ENCODE results near the gene ZNF655.
A peak's percentile ranks its signal among the peaks of the same experiment; 100 is the strongest.

ZNF655 gene

DNA sequence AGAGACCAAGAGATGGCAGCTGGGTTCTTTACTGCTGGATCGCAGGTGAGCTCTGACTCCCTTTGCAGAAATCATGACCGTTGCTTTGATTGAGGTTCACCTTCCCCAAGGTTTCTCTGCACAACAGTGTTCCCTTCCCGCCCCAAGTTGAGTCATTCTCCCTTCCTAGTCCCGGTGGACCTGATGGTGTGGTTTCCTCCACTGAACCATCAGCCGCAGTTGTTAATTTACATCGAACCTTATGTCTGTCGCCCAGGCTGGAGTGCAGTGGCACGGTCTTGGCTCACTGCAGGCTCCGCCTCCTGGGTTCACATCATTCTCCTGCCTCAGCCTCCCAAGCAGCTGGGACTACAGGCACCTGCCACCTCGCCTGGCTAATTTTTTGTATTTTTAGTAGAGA lies 64.2 kb downstream of the ZNF655 start:
- Histone ChIP-seq H2BK12ac (ENCODE audit: low read length) (no peak overlapping the region), H3K27ac (replicated peaks; ENCODE audit: low read length) (no peak overlapping the region), H3K4me3 (ENCODE audit: low read length in 2 of 2) (no peak overlapping the region), H4K8ac (ENCODE audit: low read depth, low read length) (no peak overlapping the region), H2AFZ (ENCODE audit: low read length) (no peak overlapping the region), H3K79me1 (ENCODE audit: low read depth, low read length) (peaks cover 2% of the 10 kb centered on the region), H3K4ac (ENCODE audit: low read length) (no peak overlapping the region), H3K14ac (ENCODE audit: low read length) (no peak overlapping the region), H2BK5ac (ENCODE audit: low read length) (no peak overlapping the region), H4K91ac (ENCODE audit: low read depth, low read length, poor library complexity) (no peak overlapping the region), H3K4me2 (ENCODE audit: insufficient read depth, low read length, poor library complexity, severe bottlenecking) (no peak overlapping the region), H2AK5ac (ENCODE audit: low read depth, low read length) (no peak overlapping the region), H3K27me3 (ENCODE audit: control insufficient read depth in 3 of 3, insufficient read depth in 3 of 3, low read depth in 1 of 3, low read length in 3 of 3) (no peaks in the 10 kb centered on the region), H2BK120ac (ENCODE audit: low read depth, low read length) (no peak overlapping the region), H3K36me3 (replicated peaks in 1 of 2; ENCODE audit: control insufficient read depth in 2 of 2, insufficient read depth in 2 of 2, low read length in 2 of 2) (peaks cover 59 to 98% of the 10 kb centered on the region in 2 donors), H3K18ac (ENCODE audit: low read length) (no peak overlapping the region), H3K4me1 (ENCODE audit: control insufficient read depth in 2 of 2, insufficient read depth in 1 of 2, low read depth in 1 of 2, low read length in 2 of 2) (peaks cover 2 to 3% of the 10 kb centered on the region in 2 donors), H3K9me3 (replicated peaks in 1 of 2; ENCODE audit: control insufficient read depth in 2 of 2, insufficient read depth in 1 of 2, low read depth in 1 of 2, low read length in 2 of 2) (no peaks in the 10 kb centered on the region), H2BK15ac (ENCODE audit: low read length) (no peak overlapping the region), H3K9ac (ENCODE audit: low read depth, low read length, poor library complexity) (no peak overlapping the region), H3K23ac (ENCODE audit: low read depth, low read length, poor library complexity) (no peak overlapping the region)
- DNase-seq (ENCODE audit: low spot score) = no peak
- WGBS, 2 donors (ENCODE audit: extremely low coverage in 2 of 2, insufficient read length in 2 of 2, insufficient replicate concordance in 1 of 2) = no CpG with 5 or more reads among the region's 10 CpGs

DNA sequence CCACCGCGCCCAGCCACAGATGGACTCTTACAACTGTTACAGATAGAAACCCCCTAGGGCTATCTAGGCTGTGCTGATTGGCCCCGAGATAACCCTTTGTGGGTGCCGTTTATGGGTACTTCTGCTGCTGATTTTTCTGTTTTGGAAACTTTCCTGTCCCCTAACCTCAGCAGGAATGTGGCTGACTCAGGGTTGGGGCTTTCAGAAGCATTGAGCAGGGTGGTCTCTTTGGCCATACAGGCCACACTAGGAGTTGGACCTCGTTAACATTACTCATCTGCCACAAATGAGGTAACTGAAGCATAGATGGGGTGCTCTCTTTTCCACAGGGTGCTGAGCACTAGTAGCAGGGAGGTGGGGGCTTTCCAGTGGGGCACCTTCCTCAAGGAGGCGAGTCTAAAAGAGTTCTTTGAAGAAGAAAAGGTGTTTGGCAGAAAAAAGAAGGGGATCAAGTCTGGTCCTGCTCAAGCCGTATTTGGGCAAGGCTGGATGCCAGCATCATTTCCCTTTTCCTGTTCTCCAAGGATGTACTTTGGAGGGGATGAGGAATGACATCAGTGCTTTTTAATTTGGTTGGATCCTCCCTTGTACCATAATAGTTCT lies 64.8 kb downstream of the ZNF655 start:
- Histone ChIP-seq H2BK15ac (ENCODE audit: low read length) (no peak overlapping the region), H3K79me1 (ENCODE audit: low read depth, low read length) (peaks cover 2% of the 10 kb centered on the region), H3K23ac (ENCODE audit: low read depth, low read length, poor library complexity) (no peak overlapping the region), H2AK5ac (ENCODE audit: low read depth, low read length) (no peak overlapping the region), H2BK12ac (ENCODE audit: low read length) (no peak overlapping the region), H3K18ac (ENCODE audit: low read length) (no peak overlapping the region), H3K36me3 (replicated peaks in 1 of 2; ENCODE audit: control insufficient read depth in 2 of 2, insufficient read depth in 2 of 2, low read length in 2 of 2) (peaks cover 61 to 99% of the 10 kb centered on the region in 2 donors), H3K27ac (replicated peaks; ENCODE audit: low read length) (no peak overlapping the region), H4K8ac (ENCODE audit: low read depth, low read length) (no peak overlapping the region), H3K4me1 (ENCODE audit: control insufficient read depth in 2 of 2, insufficient read depth in 1 of 2, low read depth in 1 of 2, low read length in 2 of 2) (no peaks in the 10 kb centered on the region), H3K4me3 (ENCODE audit: low read length in 2 of 2) (no peak overlapping the region), H4K91ac (ENCODE audit: low read depth, low read length, poor library complexity) (no peak overlapping the region), H3K4ac (ENCODE audit: low read length) (no peak overlapping the region), H3K9me3 (replicated peaks in 1 of 2; ENCODE audit: control insufficient read depth in 2 of 2, insufficient read depth in 1 of 2, low read depth in 1 of 2, low read length in 2 of 2) (no peaks in the 10 kb centered on the region), H2BK120ac (ENCODE audit: low read depth, low read length) (no peak overlapping the region), H3K9ac (ENCODE audit: low read depth, low read length, poor library complexity) (no peak overlapping the region), H3K14ac (ENCODE audit: low read length) (no peak overlapping the region), H3K4me2 (ENCODE audit: insufficient read depth, low read length, poor library complexity, severe bottlenecking) (no peak overlapping the region), H2AFZ (ENCODE audit: low read length) (no peak overlapping the region), H3K27me3 (ENCODE audit: control insufficient read depth in 3 of 3, insufficient read depth in 3 of 3, low read depth in 1 of 3, low read length in 3 of 3) (no peaks in the 10 kb centered on the region), H2BK5ac (ENCODE audit: low read length) (no peak overlapping the region)
- no peak for DNase-seq (ENCODE audit: low spot score)
- no CpG with 5 or more reads among the region's 7 CpGs for WGBS, 2 donors (ENCODE audit: extremely low coverage in 2 of 2, insufficient read length in 2 of 2, insufficient replicate concordance in 1 of 2)

DNA sequence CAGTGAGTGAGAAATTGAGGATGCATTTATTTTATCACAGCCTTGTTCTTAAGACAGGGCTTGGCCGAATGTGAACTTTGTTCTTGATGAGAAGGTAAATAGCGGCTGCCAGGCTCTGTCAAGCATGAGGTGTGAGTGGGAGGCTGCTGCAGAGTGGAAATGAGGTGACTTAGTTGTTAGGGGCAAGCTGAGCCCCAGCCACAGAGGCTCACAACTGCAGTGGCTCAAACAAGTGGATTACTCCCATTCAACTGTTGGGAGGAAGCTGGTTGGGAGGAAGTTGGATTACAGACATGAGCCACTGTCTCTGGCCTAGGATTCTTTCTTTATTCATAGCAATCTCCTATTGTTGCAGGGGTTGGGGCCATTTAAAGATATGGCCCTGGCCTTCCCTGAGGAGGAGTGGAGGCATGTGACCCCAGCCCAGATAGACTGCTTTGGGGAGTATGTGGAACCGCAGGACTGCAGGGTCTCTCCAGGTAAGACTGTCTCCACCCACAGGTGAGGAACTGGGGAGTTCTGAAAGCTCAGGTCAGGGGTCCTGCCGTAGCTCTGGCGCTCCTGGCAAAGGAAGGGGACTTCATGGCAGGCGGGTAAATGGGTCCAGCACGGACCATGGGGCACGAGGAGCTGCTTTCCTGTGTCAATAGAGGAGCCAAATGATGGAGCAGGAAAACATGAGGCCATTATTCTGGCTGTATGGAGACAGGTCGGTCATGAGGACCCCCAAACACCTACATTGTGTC lies 65.4 kb downstream of the ZNF655 start:
- H3K23ac ChIP-seq (ENCODE audit: low read depth, low read length, poor library complexity) = no peak overlapping the region
- no peak overlapping the region for H3K9ac ChIP-seq (ENCODE audit: low read depth, low read length, poor library complexity)
- no peak overlapping the region for H2AFZ ChIP-seq (ENCODE audit: low read length)
- no peaks in the 10 kb centered on the region for H3K27me3 ChIP-seq (ENCODE audit: control insufficient read depth in 3 of 3, insufficient read depth in 3 of 3, low read depth in 1 of 3, low read length in 3 of 3)
- no peaks in the 10 kb centered on the region for H3K4me1 ChIP-seq (ENCODE audit: control insufficient read depth in 2 of 2, insufficient read depth in 1 of 2, low read depth in 1 of 2, low read length in 2 of 2)
- H3K4me2 ChIP-seq (ENCODE audit: insufficient read depth, low read length, poor library complexity, severe bottlenecking) = no peak overlapping the region
- no peak overlapping the region for H2BK15ac ChIP-seq (ENCODE audit: low read length)
- no peak overlapping the region for H4K8ac ChIP-seq (ENCODE audit: low read depth, low read length)
- H3K4ac ChIP-seq (ENCODE audit: low read length) = no peak overlapping the region
- no peak overlapping the region for H2BK5ac ChIP-seq (ENCODE audit: low read length)
- no peak overlapping the region for H3K4me3 ChIP-seq (ENCODE audit: low read length in 2 of 2)
- peaks cover 58 to 99% of the 10 kb centered on the region in 2 donors for H3K36me3 ChIP-seq (replicated peaks in 1 of 2; ENCODE audit: control insufficient read depth in 2 of 2, insufficient read depth in 2 of 2, low read length in 2 of 2)
- H2BK120ac ChIP-seq (ENCODE audit: low read depth, low read length) = no peak overlapping the region
- no peak overlapping the region for H3K27ac ChIP-seq (replicated peaks; ENCODE audit: low read length)
- H3K79me1 ChIP-seq (ENCODE audit: low read depth, low read length) = peaks cover 2% of the 10 kb centered on the region
- H2BK12ac ChIP-seq (ENCODE audit: low read length) = no peak overlapping the region
- H3K9me3 ChIP-seq (replicated peaks in 1 of 2; ENCODE audit: control insufficient read depth in 2 of 2, insufficient read depth in 1 of 2, low read depth in 1 of 2, low read length in 2 of 2) = no peaks in the 10 kb centered on the region
- H3K18ac ChIP-seq (ENCODE audit: low read length) = no peak overlapping the region
- whole genome bisulfite sequencing, 2 donors (ENCODE audit: extremely low coverage in 2 of 2, insufficient read length in 2 of 2, insufficient replicate concordance in 1 of 2) = no CpG with 5 or more reads among the region's 9 CpGs
- no peak overlapping the region for H2AK5ac ChIP-seq (ENCODE audit: low read depth, low read length)
- no peak for DNase-seq (ENCODE audit: low spot score)
- no peak overlapping the region for H3K14ac ChIP-seq (ENCODE audit: low read length)
- H4K91ac ChIP-seq (ENCODE audit: low read depth, low read length, poor library complexity) = no peak overlapping the region

DNA sequence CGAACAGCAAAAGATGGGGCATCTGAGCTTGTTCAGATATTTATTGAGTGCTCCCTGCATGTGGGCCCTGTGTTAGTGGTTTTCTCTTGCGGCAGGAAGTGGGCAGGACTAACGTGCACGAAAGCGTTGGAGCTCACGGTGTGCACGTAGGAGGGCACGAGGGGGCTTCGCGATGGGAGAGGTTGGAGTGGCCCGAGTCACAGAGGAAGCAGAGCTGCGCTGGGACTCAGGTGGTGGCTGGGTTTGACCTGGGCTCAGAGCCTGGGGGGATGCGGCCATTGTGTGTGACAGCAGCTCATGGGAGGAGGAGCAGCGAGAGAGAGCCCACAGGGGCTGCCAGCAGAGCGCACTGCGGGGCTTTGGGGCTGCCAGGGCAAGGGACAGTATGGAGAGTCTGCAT lies 66.0 kb downstream of the ZNF655 start:
- no peak for DNase-seq (ENCODE audit: low spot score)
- no peak overlapping the region for H3K4ac ChIP-seq (ENCODE audit: low read length)
- H4K8ac ChIP-seq (ENCODE audit: low read depth, low read length) = no peak overlapping the region
- H2AK5ac ChIP-seq (ENCODE audit: low read depth, low read length) = no peak overlapping the region
- no peak overlapping the region for H3K23ac ChIP-seq (ENCODE audit: low read depth, low read length, poor library complexity)
- H3K36me3 ChIP-seq (replicated peaks in 1 of 2; ENCODE audit: control insufficient read depth in 2 of 2, insufficient read depth in 2 of 2, low read length in 2 of 2) = peaks cover 59 to 99% of the 10 kb centered on the region in 2 donors
- H3K27ac ChIP-seq (replicated peaks; ENCODE audit: low read length) = no peak overlapping the region
- no peak overlapping the region for H4K91ac ChIP-seq (ENCODE audit: low read depth, low read length, poor library complexity)
- H2BK15ac ChIP-seq (ENCODE audit: low read length) = no peak overlapping the region
- H3K18ac ChIP-seq (ENCODE audit: low read length) = no peak overlapping the region
- no peak overlapping the region for H2BK120ac ChIP-seq (ENCODE audit: low read depth, low read length)
- no peaks in the 10 kb centered on the region for H3K27me3 ChIP-seq (ENCODE audit: control insufficient read depth in 3 of 3, insufficient read depth in 3 of 3, low read depth in 1 of 3, low read length in 3 of 3)
- H2AFZ ChIP-seq (ENCODE audit: low read length) = no peak overlapping the region
- H2BK12ac ChIP-seq (ENCODE audit: low read length) = no peak overlapping the region
- H2BK5ac ChIP-seq (ENCODE audit: low read length) = no peak overlapping the region
- no peaks in the 10 kb centered on the region for H3K9me3 ChIP-seq (replicated peaks in 1 of 2; ENCODE audit: control insufficient read depth in 2 of 2, insufficient read depth in 1 of 2, low read depth in 1 of 2, low read length in 2 of 2)
- no peak overlapping the region for H3K4me2 ChIP-seq (ENCODE audit: insufficient read depth, low read length, poor library complexity, severe bottlenecking)
- H3K9ac ChIP-seq (ENCODE audit: low read depth, low read length, poor library complexity) = peak overlapping the region; percentile 39
- no peaks in the 10 kb centered on the region for H3K4me1 ChIP-seq (ENCODE audit: control insufficient read depth in 2 of 2, insufficient read depth in 1 of 2, low read depth in 1 of 2, low read length in 2 of 2)
- no CpG with 5 or more reads among the region's 16 CpGs for WGBS, 2 donors (ENCODE audit: extremely low coverage in 2 of 2, insufficient read length in 2 of 2, insufficient replicate concordance in 1 of 2)
- peaks cover 2% of the 10 kb centered on the region for H3K79me1 ChIP-seq (ENCODE audit: low read depth, low read length)
- no peak overlapping the region for H3K14ac ChIP-seq (ENCODE audit: low read length)
- no peak overlapping the region for H3K4me3 ChIP-seq (ENCODE audit: low read length in 2 of 2)

All from neuronal stem cell (in vitro differentiated cells).